Kidney tubule cell (primary cell): ENCODE measurements around the gene TRNT1.

Experiments
- DNase-seq: peaks from one replicate; pipeline ENCODE4 v3.0.0-alpha.2; 2018; ENCODE audit warnings: low spot score

TRNT1 gene

GRCh38 chr3:3110749-3111361, 15.9 kb upstream of the TRNT1 start:
- DNase-seq: no peak

- no peak for DNase-seq
Observed at GRCh38 chr3:3113042-3113709, 13.6 kb upstream of the TRNT1 start.

- DNase-seq: no peak
Observed at GRCh38 chr3:3117651-3118050, 9.1 kb upstream of the TRNT1 start.

- no peak for DNase-seq
Observed at GRCh38 chr3:3119393-3119851, 7.3 kb upstream of the TRNT1 start.

- no peak for DNase-seq
Observed at GRCh38 chr3:3125977-3126376, 763 bp upstream of the TRNT1 start.

- peak; percentile 13 for DNase-seq
Observed at GRCh38 chr3:3127432-3128010, 781 bp downstream of the TRNT1 start.

- no peak for DNase-seq
Observed at GRCh38 chr3:3129579-3129978, 2.8 kb downstream of the TRNT1 start.

- no peak for DNase-seq
Observed at GRCh38 chr3:3133500-3133899, 6.8 kb downstream of the TRNT1 start.

- DNase-seq: peak; percentile 55
Observed at GRCh38 chr3:3134750-3135448, 8.2 kb downstream of the TRNT1 start.

- no peak for DNase-seq
Observed at GRCh38 chr3:3137526-3137925, 10.8 kb downstream of the TRNT1 start.

GRCh38 chr3:3141939-3142338, 15.2 kb downstream of the TRNT1 start:
- DNase-seq: no peak

GRCh38 chr3:3145831-3146230, 19.1 kb downstream of the TRNT1 start:
- DNase-seq: no peak

GRCh38 chr3:3149560-3149959, 22.8 kb downstream of the TRNT1 start:
- DNase-seq: no peak

GRCh38 chr3:3151513-3151912, 24.8 kb downstream of the TRNT1 start:
- no peak for DNase-seq

GRCh38 chr3:3154879-3155610, 28.3 kb downstream of the TRNT1 start:
- peak; percentile 14 for DNase-seq

- no peak for DNase-seq
Observed at GRCh38 chr3:3157484-3157883, 30.7 kb downstream of the TRNT1 start.

- DNase-seq: no peak
Observed at GRCh38 chr3:3160826-3161225, 34.1 kb downstream of the TRNT1 start.

GRCh38 chr3:3165241-3165640, 38.5 kb downstream of the TRNT1 start:
- no peak for DNase-seq

- DNase-seq: no peak
Observed at GRCh38 chr3:3165650-3166049, 38.9 kb downstream of the TRNT1 start.

- peak; percentile 42 for DNase-seq
Observed at GRCh38 chr3:3170998-3171397, 44.3 kb downstream of the TRNT1 start.

- DNase-seq: no peak
Observed at GRCh38 chr3:3172627-3173026, 45.9 kb downstream of the TRNT1 start.

GRCh38 chr3:3177861-3178497, 51.2 kb downstream of the TRNT1 start:
- DNase-seq: no peak
